Liver (tissue), 3 donors: ENCODE results near the gene CAPSL.

Source experiments
- CTCF ChIP-seq: fragments of 150-350 bp; IDR thresholded peaks from 2 replicates; pipeline ENCODE4 v1.5.1; 2017; ENCODE audit warnings: improper control_type of control experiment, low read depth, low read length; ENCODE audit not compliant: missing input control
- EGR1 ChIP-seq, 2 donors: IDR thresholded peaks; 2 replicates each; pipeline ENCODE4 v1.6.1; 2016 to 2018; ENCODE audit warnings: antibody characterized with exemption in 2 of 2, low read depth in 2 of 2
- FOXA1 ChIP-seq: IDR thresholded peaks from 2 replicates; pipeline ENCODE4 v1.6.1; 2016; ENCODE audit warnings: antibody characterized with exemption
- GABPA ChIP-seq, 2 donors: IDR thresholded peaks in 1 of 2; conservative IDR thresholded peaks in 1 of 2; 2 replicates each; pipeline ENCODE4 v1.6.1; 2016; ENCODE audit warnings: antibody characterized with exemption in 2 of 2, mild to moderate bottlenecking in 1 of 2, moderate library complexity in 1 of 2
- JUND ChIP-seq, 2 donors: IDR thresholded peaks; 2 replicates each; pipeline ENCODE4 v1.6.1; 2016; ENCODE audit warnings: antibody characterized with exemption in 2 of 2
- MAX ChIP-seq: IDR thresholded peaks from 2 replicates; pipeline ENCODE4 v1.6.1; 2016; ENCODE audit warnings: antibody characterized with exemption
- RAD21 ChIP-seq, 2 donors: IDR thresholded peaks; 2 replicates each; pipeline ENCODE4 v1.6.1; 2016; ENCODE audit warnings: antibody characterized with exemption in 2 of 2, mild to moderate bottlenecking in 2 of 2
- REST ChIP-seq: IDR thresholded peaks from 2 replicates; pipeline ENCODE4 v1.6.1; 2016; ENCODE audit warnings: antibody characterized with exemption, mild to moderate bottlenecking
- RXRA ChIP-seq, 2 donors: IDR thresholded peaks; 2 replicates each; pipeline ENCODE4 v1.6.1; 2017 to 2018; ENCODE audit warnings: antibody characterized with exemption in 2 of 2, mild to moderate bottlenecking in 1 of 2
- SP1 ChIP-seq: IDR thresholded peaks from 2 replicates; pipeline ENCODE4 v1.6.1; 2018; ENCODE audit warnings: antibody characterized with exemption, mild to moderate bottlenecking
- TAF1 ChIP-seq: conservative IDR thresholded peaks from 2 replicates; pipeline ENCODE4 v1.6.1; 2016; ENCODE audit warnings: antibody characterized with exemption, mild to moderate bottlenecking
- YY1 ChIP-seq: IDR thresholded peaks from 2 replicates; pipeline ENCODE4 v1.6.1; 2016; ENCODE audit warnings: antibody characterized with exemption, mild to moderate bottlenecking
- donor health status: healthy.
- donor health status: healthy.

- TF ChIP-seq CTCF (no peak), TAF1 (no peak), GABPA (IDR thresholded peaks at IDR 0.05 in 1 of 2, conservative IDR thresholded peaks at IDR 0.05 in 1 of 2) (no peak), REST (no peak), SP1 (no peak), YY1 (no peak), FOXA1 (no peak), RAD21 (IDR thresholded peaks at IDR 0.05) (no peak), RXRA (IDR thresholded peaks at IDR 0.05) (no peak), MAX (no peak), JUND (IDR thresholded peaks at IDR 0.05) (no peak), EGR1 (IDR thresholded peaks at IDR 0.05; ENCODE audit: low read depth in 2 of 2) (no peak)
Observed at GRCh38 chr5:35960328-35960727, 21.9 kb upstream of the CAPSL start.
